Measurements from ENCODE around the gene TRABD2A.

TRABD2A gene

GRCh38 chr2:84889332-84889731 is 8.4 kb upstream of the TRABD2A start:
- H2BK5ac ChIP-seq (ENCODE audit: low read depth, low read length, poor library complexity): peak overlapping the region; percentile 88
- H3K18ac ChIP-seq (ENCODE audit: low read length): peak overlapping the region; percentile 77
- H3K79me2 ChIP-seq (ENCODE audit: control insufficient read depth, insufficient read depth, low read length, poor library complexity): no peaks in the 10 kb centered on the region
- H3K4me1 ChIP-seq (ENCODE audit: control insufficient read depth in 1 of 2, insufficient read depth in 2 of 2, low read length in 2 of 2): peaks cover 14 to 17% of the 10 kb centered on the region in 2 experiments
- H4K91ac ChIP-seq (ENCODE audit: low read depth, low read length): peak overlapping the region; percentile 58
- H3K27ac ChIP-seq (ENCODE audit: low read depth, low read length): peak overlapping the region; percentile 81
- peaks cover 1% of the 10 kb centered on the region for H3K9me3 ChIP-seq (ENCODE audit: insufficient read depth, low read depth, low read length)
- H4K12ac ChIP-seq (ENCODE audit: low read depth, low read length): no peak overlapping the region
- peak overlapping the region; percentile 33 for H4K8ac ChIP-seq (ENCODE audit: low read depth, low read length)
- no peak overlapping the region for H3K4me2 ChIP-seq (ENCODE audit: low read length)
- H3K4me3 ChIP-seq (ENCODE audit: low read depth, low read length): no peak overlapping the region
- H3K36me3 ChIP-seq (ENCODE audit: control insufficient read depth in 1 of 2, insufficient read depth in 2 of 2, low read length in 2 of 2): no peaks in the 10 kb centered on the region
- WGBS (ENCODE audit: extremely low coverage, insufficient coverage, insufficient read length): no CpG with 5 or more reads among the region's 2 CpGs
- H3K27me3 ChIP-seq (ENCODE audit: insufficient read depth, low read length): no peaks in the 10 kb centered on the region
- peak overlapping the region; percentile 13 for H2BK120ac ChIP-seq (ENCODE audit: insufficient read depth, low read length, poor library complexity)
- H3K23ac ChIP-seq (ENCODE audit: low read length): no peak overlapping the region
- no peak overlapping the region for H3K4ac ChIP-seq (ENCODE audit: low read depth, low read length)
- H3K14ac ChIP-seq (ENCODE audit: low read length): no peak overlapping the region
- peak in 1 of 2 donors; percentile 39 for DNase-seq
- H2AFZ ChIP-seq (ENCODE audit: insufficient read depth, low read length, poor library complexity): no peak overlapping the region
- H2AK5ac ChIP-seq (ENCODE audit: low read length): peak overlapping the region; percentile 59
- H3K79me1 ChIP-seq (ENCODE audit: low read length): peaks cover 11% of the 10 kb centered on the region
- peak overlapping the region; percentile 55 for H2BK12ac ChIP-seq (ENCODE audit: low read length)
- H3K9ac ChIP-seq (ENCODE audit: low read length): no peak overlapping the region

GRCh38 chr2:84888401-84889276 is 7.8 kb upstream of the TRABD2A start:
- Histone ChIP-seq H2AK5ac (ENCODE audit: low read length) (no peak overlapping the region), H4K12ac (ENCODE audit: low read depth, low read length) (peak overlapping the region; percentile 47), H3K14ac (ENCODE audit: low read length) (peak overlapping the region; percentile 50), H4K8ac (ENCODE audit: low read depth, low read length) (peak overlapping the region; percentile 33), H3K79me2 (ENCODE audit: control insufficient read depth, insufficient read depth, low read length, poor library complexity) (no peaks in the 10 kb centered on the region), H2BK120ac (ENCODE audit: insufficient read depth, low read length, poor library complexity) (peak overlapping the region; percentile 13), H3K27ac (ENCODE audit: low read depth, low read length) (peak overlapping the region; percentile 81), H2BK12ac (ENCODE audit: low read length) (peak overlapping the region; percentile 55), H2AFZ (ENCODE audit: insufficient read depth, low read length, poor library complexity) (no peak overlapping the region), H3K4me3 (ENCODE audit: low read depth, low read length) (no peak overlapping the region), H3K36me3 (ENCODE audit: control insufficient read depth in 1 of 2, insufficient read depth in 2 of 2, low read length in 2 of 2) (no peaks in the 10 kb centered on the region), H3K18ac (ENCODE audit: low read length) (peak overlapping the region; percentile 63), H4K91ac (ENCODE audit: low read depth, low read length) (peak overlapping the region; percentile 58), H3K79me1 (ENCODE audit: low read length) (peaks cover 9% of the 10 kb centered on the region), H3K9ac (ENCODE audit: low read length) (no peak overlapping the region), H3K23ac (ENCODE audit: low read length) (no peak overlapping the region), H3K4me2 (ENCODE audit: low read length) (no peak overlapping the region), H3K4ac (ENCODE audit: low read depth, low read length) (no peak overlapping the region), H3K27me3 (ENCODE audit: insufficient read depth, low read length) (no peaks in the 10 kb centered on the region), H3K9me3 (ENCODE audit: insufficient read depth, low read depth, low read length) (peaks cover 1% of the 10 kb centered on the region), H2BK5ac (ENCODE audit: low read depth, low read length, poor library complexity) (peak overlapping the region; percentile 88), H3K4me1 (ENCODE audit: control insufficient read depth in 1 of 2, insufficient read depth in 2 of 2, low read length in 2 of 2) (peaks cover 9 to 11% of the 10 kb centered on the region in 2 experiments)
- peak; percentile 95 to 97 for DNase-seq
- WGBS (ENCODE audit: extremely low coverage, insufficient coverage, insufficient read length): no CpG with 5 or more reads among the region's 6 CpGs

- DNase-seq: peak; percentile 82
- no peak overlapping the region for H4K12ac ChIP-seq (ENCODE audit: low read depth, low read length)
- no peak overlapping the region for H3K9ac ChIP-seq (ENCODE audit: low read length)
- H2BK120ac ChIP-seq (ENCODE audit: insufficient read depth, low read length, poor library complexity): no peak overlapping the region
- peaks cover 9 to 11% of the 10 kb centered on the region in 2 experiments for H3K4me1 ChIP-seq (ENCODE audit: control insufficient read depth in 1 of 2, insufficient read depth in 2 of 2, low read length in 2 of 2)
- no peak overlapping the region for H3K14ac ChIP-seq (ENCODE audit: low read length)
- H2BK12ac ChIP-seq (ENCODE audit: low read length): no peak overlapping the region
- peaks cover under 1% of the 10 kb centered on the region for H3K27me3 ChIP-seq (ENCODE audit: insufficient read depth, low read length)
- no peak overlapping the region for H3K18ac ChIP-seq (ENCODE audit: low read length)
- H3K9me3 ChIP-seq (ENCODE audit: insufficient read depth, low read depth, low read length): peaks cover 1% of the 10 kb centered on the region
- H3K79me1 ChIP-seq (ENCODE audit: low read length): peaks cover 9% of the 10 kb centered on the region
- H3K79me2 ChIP-seq (ENCODE audit: control insufficient read depth, insufficient read depth, low read length, poor library complexity): no peaks in the 10 kb centered on the region
- no peak overlapping the region for H2AFZ ChIP-seq (ENCODE audit: insufficient read depth, low read length, poor library complexity)
- H3K4me3 ChIP-seq (ENCODE audit: low read depth, low read length): no peak overlapping the region
- no peak overlapping the region for H4K8ac ChIP-seq (ENCODE audit: low read depth, low read length)
- H4K91ac ChIP-seq (ENCODE audit: low read depth, low read length): no peak overlapping the region
- no peak overlapping the region for H3K27ac ChIP-seq (ENCODE audit: low read depth, low read length)
- no peak overlapping the region for H3K4me2 ChIP-seq (ENCODE audit: low read length)
- no peak overlapping the region for H3K23ac ChIP-seq (ENCODE audit: low read length)
- H3K36me3 ChIP-seq (ENCODE audit: control insufficient read depth in 1 of 2, insufficient read depth in 2 of 2, low read length in 2 of 2): no peaks in the 10 kb centered on the region
- H2AK5ac ChIP-seq (ENCODE audit: low read length): no peak overlapping the region
- no peak overlapping the region for H2BK5ac ChIP-seq (ENCODE audit: low read depth, low read length, poor library complexity)
- H3K4ac ChIP-seq (ENCODE audit: low read depth, low read length): no peak overlapping the region
- WGBS (ENCODE audit: extremely low coverage, insufficient coverage, insufficient read length): no CpG with 5 or more reads among the region's 6 CpGs
These were observed 5.9 kb upstream of the TRABD2A start for GRCh38 chr2:84886791-84887190.

- Histone ChIP-seq H3K79me1 (ENCODE audit: low read length) (peaks cover 14% of the 10 kb centered on the region), H3K14ac (ENCODE audit: low read length) (no peak overlapping the region), H3K4me3 (ENCODE audit: low read depth, low read length) (no peak overlapping the region), H3K4me2 (ENCODE audit: low read length) (no peak overlapping the region), H3K79me2 (ENCODE audit: control insufficient read depth, insufficient read depth, low read length, poor library complexity) (peaks cover 2% of the 10 kb centered on the region), H3K4me1 (ENCODE audit: control insufficient read depth in 1 of 2, insufficient read depth in 2 of 2, low read length in 2 of 2) (peaks cover 14 to 16% of the 10 kb centered on the region in 2 experiments), H2AFZ (ENCODE audit: insufficient read depth, low read length, poor library complexity) (no peak overlapping the region), H3K23ac (ENCODE audit: low read length) (no peak overlapping the region), H4K12ac (ENCODE audit: low read depth, low read length) (no peak overlapping the region), H2AK5ac (ENCODE audit: low read length) (no peak overlapping the region), H4K8ac (ENCODE audit: low read depth, low read length) (no peak overlapping the region), H2BK12ac (ENCODE audit: low read length) (no peak overlapping the region), H2BK120ac (ENCODE audit: insufficient read depth, low read length, poor library complexity) (no peak overlapping the region), H4K91ac (ENCODE audit: low read depth, low read length) (no peak overlapping the region), H3K27me3 (ENCODE audit: insufficient read depth, low read length) (peaks cover 15% of the 10 kb centered on the region), H3K9ac (ENCODE audit: low read length) (no peak overlapping the region), H3K18ac (ENCODE audit: low read length) (no peak overlapping the region), H3K36me3 (ENCODE audit: control insufficient read depth in 1 of 2, insufficient read depth in 2 of 2, low read length in 2 of 2) (no peaks in the 10 kb centered on the region), H2BK5ac (ENCODE audit: low read depth, low read length, poor library complexity) (no peak overlapping the region), H3K27ac (ENCODE audit: low read depth, low read length) (no peak overlapping the region), H3K4ac (ENCODE audit: low read depth, low read length) (no peak overlapping the region), H3K9me3 (ENCODE audit: insufficient read depth, low read depth, low read length) (peaks cover 1% of the 10 kb centered on the region)
- DNase-seq: no peak
- WGBS (ENCODE audit: extremely low coverage, insufficient coverage, insufficient read length): no CpG with 5 or more reads among the region's 2 CpGs
These were observed 4.2 kb upstream of the TRABD2A start for GRCh38 chr2:84885111-84885510.

Measured in trophoblast cell (in vitro differentiated cells and primary cell).